GM21390 (cell line): ENCODE measurements around the gene AAR2.

Experiments used
- ATAC-seq: cut with Tn5 transposase; IDR thresholded peaks from one replicate; pipeline ENCODE4 v1.9.1; 2021; ENCODE audit not compliant: unreplicated experiment

Gene AAR2

GRCh38 chr20:36259177-36260061 lies 23.1 kb downstream of the AAR2 start:
- ATAC-seq, result no peak

- no peak for ATAC-seq
These were observed 24.0 kb downstream of the AAR2 start for GRCh38 chr20:36260316-36260715.

- ATAC-seq, result no peak
These were observed 25.3 kb downstream of the AAR2 start for GRCh38 chr20:36261389-36262105.

GRCh38 chr20:36262440-36262839 lies 26.2 kb downstream of the AAR2 start:
- ATAC-seq, result no peak

- ATAC-seq, result no peak
These were observed 28.4 kb downstream of the AAR2 start for GRCh38 chr20:36264426-36265246.

GRCh38 chr20:36266189-36266588 lies 29.9 kb downstream of the AAR2 start:
- ATAC-seq, result no peak

- no peak for ATAC-seq
These were observed 31.5 kb downstream of the AAR2 start for GRCh38 chr20:36267605-36268381.

- no peak for ATAC-seq
These were observed 32.4 kb downstream of the AAR2 start for GRCh38 chr20:36268440-36269342.

- no peak for ATAC-seq
These were observed 33.2 kb downstream of the AAR2 start for GRCh38 chr20:36269507-36269906.

- ATAC-seq, result no peak
These were observed 34.7 kb downstream of the AAR2 start for GRCh38 chr20:36270744-36271638.

GRCh38 chr20:36271639-36272546 lies 35.6 kb downstream of the AAR2 start:
- ATAC-seq, result no peak

- no peak for ATAC-seq
These were observed 36.4 kb downstream of the AAR2 start for GRCh38 chr20:36272547-36273220.

GRCh38 chr20:36273414-36274180 lies 37.3 kb downstream of the AAR2 start:
- no peak for ATAC-seq

- ATAC-seq, result no peak
These were observed 38.0 kb downstream of the AAR2 start for GRCh38 chr20:36274181-36274841.

- no peak for ATAC-seq
These were observed 38.7 kb downstream of the AAR2 start for GRCh38 chr20:36275011-36275410.
